GM18511 (cell line): ENCODE results near the gene ANKRD36C.
"Not testable (repeated sequence)": the region's sequence is repeated elsewhere in the genome, so short reads cannot be mapped to it uniquely, and the experiment has no call there.

Experiments
- ATAC-seq: cut with Tn5 transposase; IDR thresholded peaks from one replicate; pipeline ENCODE4 v1.9.1; 2021; ENCODE audit warnings: mild to moderate bottlenecking, moderate library complexity; ENCODE audit not compliant: unreplicated experiment

The ANKRD36C gene

GRCh38 chr2:96008051-96008450, 16.4 kb upstream of the ANKRD36C start:
- not testable (repeated sequence) for ATAC-seq

- not testable (repeated sequence) for ATAC-seq
Measured at GRCh38 chr2:96006248-96006647, 14.6 kb upstream of the ANKRD36C start.

- ATAC-seq: peak; percentile 52
Measured at GRCh38 chr2:95992520-95993272, 1.1 kb upstream of the ANKRD36C start.

GRCh38 chr2:95992102-95992501, 478 bp upstream of the ANKRD36C start:
- ATAC-seq: peak; percentile 64

- not testable (repeated sequence) for ATAC-seq
Measured at GRCh38 chr2:95990884-95991283, 740 bp downstream of the ANKRD36C start.

- ATAC-seq: not testable (repeated sequence)
Measured at GRCh38 chr2:95951662-95952061, 40.0 kb downstream of the ANKRD36C start.

- ATAC-seq: not testable (repeated sequence)
Measured at GRCh38 chr2:95948039-95948438, 43.6 kb downstream of the ANKRD36C start.

GRCh38 chr2:95939947-95940346, 51.7 kb downstream of the ANKRD36C start:
- not testable (repeated sequence) for ATAC-seq

GRCh38 chr2:95930740-95931139, 60.9 kb downstream of the ANKRD36C start:
- not testable (repeated sequence) for ATAC-seq

- not testable (repeated sequence) for ATAC-seq
Measured at GRCh38 chr2:95917007-95917406, 74.6 kb downstream of the ANKRD36C start.

- ATAC-seq: not testable (repeated sequence)
Measured at GRCh38 chr2:95915131-95915530, 76.5 kb downstream of the ANKRD36C start.

GRCh38 chr2:95911431-95911830, 80.2 kb downstream of the ANKRD36C start:
- ATAC-seq: not testable (repeated sequence)

- not testable (repeated sequence) for ATAC-seq
Measured at GRCh38 chr2:95894443-95894842, 97.2 kb downstream of the ANKRD36C start.

- not testable (repeated sequence) for ATAC-seq
Measured at GRCh38 chr2:95867929-95868328, 123.7 kb downstream of the ANKRD36C start.

GRCh38 chr2:95867047-95867677, 124.5 kb downstream of the ANKRD36C start:
- ATAC-seq: not testable (repeated sequence)

GRCh38 chr2:95862121-95862520, 129.5 kb downstream of the ANKRD36C start:
- not testable (repeated sequence) for ATAC-seq

GRCh38 chr2:95836151-95836550, 155.5 kb downstream of the ANKRD36C start:
- no peak for ATAC-seq

- not testable (repeated sequence) for ATAC-seq
Measured at GRCh38 chr2:95834077-95835013, 157.3 kb downstream of the ANKRD36C start.

- not testable (repeated sequence) for ATAC-seq
Measured at GRCh38 chr2:95824218-95824617, 167.4 kb downstream of the ANKRD36C start.

- ATAC-seq: not testable (repeated sequence)
Measured at GRCh38 chr2:95817521-95817920, 174.1 kb downstream of the ANKRD36C start.

- ATAC-seq: not testable (repeated sequence)
Measured at GRCh38 chr2:95813311-95813710, 178.3 kb downstream of the ANKRD36C start.
